NCI-H187 (cell line): ENCODE measurements around the gene MEF2C.

ENCODE experiments used
- DNase-seq, 2 experiments: peaks; one replicate each; lab custom pipeline; 2025; lab: John Stamatoyannopoulos, UW

The MEF2C gene

DNA sequence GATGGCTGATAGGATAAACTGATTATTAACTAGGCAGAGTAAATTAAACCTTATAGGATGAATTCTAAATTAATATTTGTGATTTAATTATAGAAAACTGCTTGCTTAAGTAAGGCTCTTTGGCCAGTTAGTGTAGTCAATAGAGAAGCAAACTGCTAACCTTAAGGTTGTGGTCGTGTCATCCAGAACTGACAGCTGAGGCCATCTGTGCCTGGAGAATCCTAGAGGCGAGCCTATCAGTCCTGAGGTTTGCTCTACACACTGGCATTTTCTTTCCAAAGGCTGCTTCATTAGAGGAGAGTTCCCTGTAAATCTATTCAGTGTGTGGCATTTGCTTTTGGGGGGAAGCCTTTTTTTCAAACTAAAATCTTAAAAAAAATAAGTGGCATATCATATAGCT, 169.2 kb downstream of the MEF2C start:
- DNase-seq: no peak

DNA sequence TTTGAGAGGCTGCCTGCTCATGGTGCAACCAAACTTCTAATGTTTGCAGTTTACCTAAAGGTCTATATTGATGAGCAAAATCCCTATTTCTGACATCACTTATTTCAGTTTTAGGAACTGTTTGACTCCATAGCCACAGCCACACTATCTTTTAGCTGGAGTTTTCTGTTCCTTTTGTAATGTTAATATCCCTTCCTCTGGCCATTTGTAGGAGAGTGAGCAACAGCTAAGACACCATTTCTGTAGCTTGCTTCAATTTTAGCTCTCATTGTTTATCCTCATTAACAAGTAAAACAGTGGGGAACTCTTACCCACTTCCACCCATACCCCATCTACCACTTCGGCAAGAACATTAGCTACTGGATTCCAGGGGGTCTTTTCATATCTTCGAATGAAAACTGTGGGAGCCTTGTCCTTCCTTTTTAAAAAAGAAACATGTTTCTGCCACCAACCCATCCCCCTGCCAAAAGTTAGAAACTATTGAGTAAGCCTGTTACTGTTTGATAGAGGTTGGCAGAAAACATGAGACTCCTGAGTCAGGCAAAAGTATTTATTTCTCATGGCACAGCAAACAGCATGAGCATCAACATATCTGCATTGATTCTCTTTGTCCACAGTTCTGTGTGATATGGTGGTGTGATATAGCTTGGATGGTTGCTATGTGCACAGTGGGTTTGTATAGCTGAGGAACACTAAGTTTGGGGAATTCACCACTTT, 174.1 kb downstream of the MEF2C start:
- no peak for DNase-seq

DNA sequence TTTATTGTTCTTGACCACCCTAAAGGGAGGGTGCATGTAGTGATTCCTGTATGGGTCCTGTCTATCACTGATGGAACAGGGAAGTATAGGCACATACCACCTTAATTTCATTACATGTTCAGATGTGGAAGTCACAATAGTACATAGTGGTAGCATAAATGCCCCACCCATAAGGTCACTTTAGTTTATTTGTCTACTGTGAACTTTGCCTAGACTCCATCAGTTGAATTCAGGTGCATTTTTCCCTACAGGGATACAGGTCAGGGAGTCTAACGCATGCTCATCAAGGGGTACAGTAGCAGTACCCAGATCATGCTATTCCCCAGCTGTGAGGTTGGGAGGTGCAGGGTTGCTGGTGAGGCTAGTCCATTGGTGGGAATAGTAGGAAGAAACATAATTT, 175.0 kb downstream of the MEF2C start:
- no peak for DNase-seq

DNA sequence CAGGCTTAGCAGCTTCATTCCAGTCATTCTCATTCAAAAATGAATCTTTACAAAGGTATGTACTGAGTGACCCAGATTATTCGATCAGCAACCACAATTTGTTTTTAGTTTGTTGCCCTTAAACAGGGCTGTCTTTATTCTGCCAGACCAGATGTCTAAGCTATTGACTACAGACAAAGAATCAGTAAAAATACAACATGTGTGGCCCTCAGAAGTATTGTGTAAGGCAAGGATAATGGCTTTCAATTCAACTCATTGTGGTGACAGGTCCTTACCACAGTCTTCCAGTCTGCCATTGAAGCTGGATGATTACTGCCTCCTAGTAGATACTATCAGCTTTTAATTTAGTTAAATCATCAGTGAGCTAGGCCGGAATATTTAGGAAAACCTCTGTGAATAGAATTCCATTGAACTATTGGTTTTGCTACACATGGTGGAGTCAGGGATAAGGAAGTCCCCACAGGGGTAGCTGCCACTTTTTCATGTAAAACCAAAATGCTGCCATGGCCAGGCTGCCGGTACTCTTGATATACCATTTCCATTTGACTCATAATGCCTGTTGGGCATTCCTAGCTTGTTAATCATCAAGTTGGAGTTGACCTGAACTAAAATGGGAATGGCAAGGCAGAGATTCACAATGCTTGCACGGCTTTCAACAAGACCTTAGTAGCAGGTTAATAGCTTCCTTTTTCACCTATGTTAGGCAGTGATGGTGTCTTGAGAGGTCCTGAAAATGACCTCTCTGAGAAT, 175.6 kb downstream of the MEF2C start:
- no peak for DNase-seq

DNA sequence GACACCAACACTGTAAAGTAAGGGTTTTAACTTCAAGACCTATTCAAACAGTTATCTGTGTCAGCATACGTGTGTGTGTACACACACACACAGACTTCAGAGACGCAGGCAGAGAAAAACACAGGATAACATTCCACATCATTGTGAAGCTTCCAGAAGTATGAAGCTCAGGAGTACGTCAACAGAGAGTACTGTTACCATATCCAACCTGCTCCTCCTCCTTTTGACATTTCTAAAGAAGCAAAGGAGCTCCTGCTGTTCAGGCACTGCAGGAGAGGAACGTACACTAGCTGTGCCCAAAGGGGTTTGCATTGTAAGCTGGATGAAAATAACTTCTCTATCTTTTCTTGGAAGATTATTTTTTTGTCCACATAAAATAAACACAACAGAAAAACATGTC, 180.7 kb downstream of the MEF2C start:
- DNase-seq: no peak

DNA sequence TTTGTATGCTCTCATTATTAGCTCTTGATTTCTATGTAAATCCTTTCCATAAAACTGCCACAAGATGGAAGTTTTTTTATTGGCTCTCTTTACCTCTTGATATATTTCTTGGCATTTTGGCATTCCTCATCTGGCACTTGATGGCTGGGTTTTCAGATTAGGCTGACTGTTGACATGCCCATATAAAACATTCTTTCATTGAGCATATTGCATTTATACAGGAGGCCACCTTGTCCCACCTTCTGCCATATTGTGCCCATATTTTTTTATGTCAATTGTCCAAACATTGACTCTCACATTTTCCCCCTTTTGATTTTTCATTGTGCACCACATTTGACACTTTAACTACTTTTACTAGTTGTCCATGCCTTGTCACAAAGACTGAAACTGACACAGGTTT, 182.9 kb downstream of the MEF2C start:
- DNase-seq: no peak

DNA sequence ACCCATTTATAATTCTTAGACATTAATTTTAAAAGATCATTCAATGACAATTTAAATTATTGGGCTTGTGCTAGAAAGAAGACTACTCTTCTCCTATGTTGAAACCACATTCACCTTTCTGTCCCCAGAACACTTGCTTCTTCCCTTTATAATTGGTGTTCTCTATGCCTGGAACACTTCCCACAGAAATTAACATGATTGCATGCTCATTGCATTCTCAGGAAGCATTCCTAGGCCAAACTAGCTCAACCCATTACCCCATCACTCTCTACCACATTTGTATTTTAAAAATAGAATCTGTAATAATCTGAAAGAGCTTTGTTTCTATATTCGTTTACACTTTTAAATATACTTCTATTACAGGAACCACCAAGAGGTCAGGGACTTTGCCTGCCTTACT, 184.7 kb downstream of the MEF2C start:
- no peak for DNase-seq

DNA sequence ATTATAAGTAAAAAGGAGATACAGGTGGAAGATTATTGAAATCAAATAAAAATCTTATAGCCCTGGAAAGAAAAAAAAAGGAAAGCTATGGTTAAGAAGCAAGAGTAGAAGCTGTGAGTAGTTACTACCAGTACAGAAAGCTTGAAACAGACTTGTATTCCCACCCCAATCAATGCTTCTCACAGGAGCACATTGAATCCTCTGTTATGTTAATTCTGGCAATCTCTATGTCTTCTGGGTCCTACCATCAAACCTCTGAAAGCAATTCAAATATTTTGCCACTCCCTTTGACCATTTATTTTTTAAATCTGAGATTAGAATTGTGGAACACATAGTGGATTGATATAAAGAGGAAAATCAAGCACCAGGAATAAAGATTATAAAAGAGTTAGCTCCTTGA, 186.5 kb downstream of the MEF2C start:
- no peak for DNase-seq

DNA sequence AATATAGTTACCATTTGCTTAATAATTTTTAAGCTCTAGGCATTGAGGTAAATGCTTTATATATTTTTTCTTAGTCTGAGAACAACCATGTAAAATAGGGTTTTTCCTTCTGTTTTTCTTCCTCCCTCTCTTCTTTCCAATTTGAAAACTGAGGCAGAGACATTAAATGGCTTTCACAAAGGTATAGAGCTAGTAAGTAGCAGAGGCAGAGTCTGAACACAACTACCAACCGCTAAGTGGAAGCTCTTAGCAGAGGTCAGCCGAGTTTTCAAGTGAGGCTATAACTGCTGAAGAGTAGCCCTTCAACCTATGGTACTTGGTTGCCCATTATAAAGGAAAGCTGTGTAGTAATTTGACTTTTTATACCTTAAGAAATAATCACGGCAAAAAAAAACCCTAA, 187.1 kb downstream of the MEF2C start:
- no peak for DNase-seq

DNA sequence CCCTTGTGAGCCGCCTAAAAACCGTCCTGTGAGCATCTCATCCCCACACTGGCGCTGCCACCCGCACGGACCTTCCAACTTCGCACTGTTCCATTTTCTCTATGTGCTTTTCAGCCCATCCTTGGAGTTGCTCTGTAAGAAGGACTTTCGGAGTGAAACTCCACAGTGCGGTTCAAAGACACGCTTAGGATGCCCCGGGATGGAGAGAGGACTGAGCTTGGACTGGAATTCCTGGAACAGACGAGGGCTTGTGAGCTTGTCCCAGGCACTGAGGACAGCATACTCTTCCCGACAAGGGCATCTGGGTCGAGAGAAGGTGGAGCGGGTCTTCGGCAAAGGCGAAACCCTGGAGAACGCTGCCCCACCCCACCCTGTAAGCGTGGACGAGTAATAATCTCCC, 187.8 kb downstream of the MEF2C start:
- DNase-seq: no peak

DNA sequence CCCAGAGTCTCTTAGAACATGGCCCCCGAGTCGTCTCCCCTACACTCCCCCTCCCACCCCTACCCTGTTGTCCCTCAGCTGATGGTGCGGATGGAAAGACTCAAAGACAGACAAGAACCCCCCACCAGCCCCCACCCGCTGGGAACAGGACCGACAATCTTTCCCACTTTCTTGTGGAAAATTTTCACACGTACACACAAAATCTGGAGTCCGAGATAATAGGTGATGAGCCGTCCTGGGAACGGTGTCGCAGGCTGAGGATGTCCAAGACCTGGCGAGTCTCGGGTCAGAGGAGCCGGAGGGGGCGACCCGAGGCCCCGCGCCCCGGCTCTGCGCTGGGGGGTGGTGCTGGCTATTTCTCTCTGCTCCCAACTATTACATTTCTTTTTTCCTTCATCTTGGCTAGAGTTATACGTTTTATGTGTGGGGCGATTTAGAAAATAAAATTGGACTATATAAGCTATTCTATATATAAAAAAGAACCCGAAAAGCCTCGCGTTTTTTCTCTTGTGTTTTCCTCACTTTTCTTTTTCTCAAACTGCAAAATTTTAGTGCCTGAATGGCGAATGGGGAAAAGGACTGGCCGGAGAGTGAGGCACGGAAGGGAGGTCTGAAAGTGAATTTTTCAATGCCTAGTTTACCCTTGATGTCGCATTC, 188.8 kb downstream of the MEF2C start:
- no peak for DNase-seq

DNA sequence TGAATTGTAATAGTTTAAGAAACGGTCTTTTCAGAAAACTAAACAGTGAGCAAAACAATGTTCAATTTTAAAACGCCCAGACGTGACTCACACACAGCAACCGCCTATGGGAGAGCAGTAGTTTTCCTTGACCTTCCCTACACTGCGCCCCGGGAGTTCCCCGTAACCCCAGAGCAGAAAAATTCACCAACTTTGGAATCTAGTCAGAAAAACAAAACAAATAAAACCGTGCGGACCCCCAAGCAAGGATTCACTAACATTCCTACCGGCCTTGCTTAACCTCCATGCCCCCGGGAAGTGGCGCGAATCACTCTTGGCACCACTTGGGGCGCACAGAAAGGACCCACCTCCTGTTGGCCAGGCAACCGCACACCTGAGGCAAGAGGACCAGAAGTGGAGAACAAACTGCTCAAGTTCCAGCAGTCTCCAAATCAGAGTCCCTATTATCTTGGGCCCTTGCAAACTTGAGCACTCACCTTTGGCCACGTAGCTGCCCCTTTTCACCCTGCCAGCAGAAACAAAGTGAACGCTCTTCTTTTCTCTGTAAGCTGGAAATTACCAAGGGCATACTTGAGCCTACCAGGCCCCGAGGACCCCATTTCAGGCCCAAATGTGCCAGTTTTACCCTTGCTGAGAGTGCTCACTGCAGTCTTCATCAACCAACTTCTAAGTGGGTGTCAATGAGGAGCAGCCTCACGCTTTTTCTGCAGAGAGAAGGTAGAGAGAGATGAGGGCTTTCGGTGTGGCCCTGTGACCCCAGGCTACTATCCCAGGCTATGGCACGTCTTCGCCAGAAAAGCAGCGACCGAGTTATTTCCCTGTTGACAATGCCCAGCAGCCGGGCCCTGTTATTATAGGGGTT, 189.7 kb downstream of the MEF2C start:
- DNase-seq: no peak

DNA sequence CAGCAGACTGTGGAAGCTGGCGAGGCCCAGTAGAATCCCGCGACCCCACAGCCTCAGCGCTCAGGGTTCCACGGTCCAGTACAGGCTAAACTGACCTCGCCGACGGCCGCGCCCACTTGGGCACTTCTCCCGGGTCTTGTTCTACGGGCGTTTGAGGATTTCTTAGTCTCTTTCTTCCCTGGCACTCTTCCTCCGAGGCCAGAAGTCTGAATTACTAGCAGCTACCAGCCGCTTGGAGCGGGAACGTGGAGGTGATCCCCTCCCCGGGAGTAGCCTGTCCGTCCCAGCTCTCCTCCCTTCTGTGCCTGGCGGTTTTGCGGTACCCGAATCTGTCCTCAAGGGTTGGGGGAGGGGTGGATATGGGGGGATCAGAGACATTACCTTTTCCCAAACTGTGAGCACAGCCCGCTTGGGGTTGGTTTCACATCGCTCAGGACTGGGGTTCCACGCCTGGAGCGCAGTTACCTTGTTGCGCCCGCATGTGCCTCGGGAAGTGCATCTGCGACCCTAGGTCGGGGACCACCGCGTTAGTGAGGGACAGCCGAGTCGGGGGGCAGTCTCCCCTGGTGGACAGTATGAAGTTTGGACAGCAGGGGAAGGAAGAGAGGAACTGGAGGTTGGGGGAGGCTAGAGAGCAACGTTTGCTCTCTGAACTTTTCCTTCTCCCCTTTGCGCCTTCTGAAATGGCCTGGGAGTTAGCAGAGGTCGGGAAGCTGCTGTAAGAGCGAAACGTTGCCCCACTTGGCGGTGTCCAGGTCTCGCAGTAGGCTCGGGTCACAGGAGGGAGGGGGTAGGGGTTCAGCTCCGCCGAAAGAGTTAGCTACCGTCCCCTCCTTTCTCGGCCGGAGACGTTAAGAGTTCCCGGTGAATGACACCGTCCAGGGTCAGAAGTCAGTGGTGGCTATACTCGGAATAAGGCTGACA, 190.8 kb downstream of the MEF2C start:
- DNase-seq: no peak

DNA sequence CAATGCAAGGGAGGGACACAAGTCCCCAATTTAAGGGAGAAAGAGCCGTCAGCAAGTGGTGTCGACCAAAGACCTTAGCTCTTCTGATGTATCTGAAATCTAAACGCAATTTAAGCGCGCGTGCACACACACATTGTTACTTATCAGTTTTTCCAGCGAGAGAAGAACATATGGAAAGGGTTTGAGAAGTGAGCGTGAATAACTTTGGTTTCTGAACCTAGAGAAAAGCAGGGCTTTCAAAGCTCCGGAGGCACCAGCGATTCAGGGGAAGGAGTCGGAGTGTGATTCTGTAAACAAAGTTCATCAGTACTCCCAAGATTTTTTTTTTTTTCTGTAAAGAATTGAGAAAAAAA, 191.8 kb downstream of the MEF2C start:
- no peak for DNase-seq

DNA sequence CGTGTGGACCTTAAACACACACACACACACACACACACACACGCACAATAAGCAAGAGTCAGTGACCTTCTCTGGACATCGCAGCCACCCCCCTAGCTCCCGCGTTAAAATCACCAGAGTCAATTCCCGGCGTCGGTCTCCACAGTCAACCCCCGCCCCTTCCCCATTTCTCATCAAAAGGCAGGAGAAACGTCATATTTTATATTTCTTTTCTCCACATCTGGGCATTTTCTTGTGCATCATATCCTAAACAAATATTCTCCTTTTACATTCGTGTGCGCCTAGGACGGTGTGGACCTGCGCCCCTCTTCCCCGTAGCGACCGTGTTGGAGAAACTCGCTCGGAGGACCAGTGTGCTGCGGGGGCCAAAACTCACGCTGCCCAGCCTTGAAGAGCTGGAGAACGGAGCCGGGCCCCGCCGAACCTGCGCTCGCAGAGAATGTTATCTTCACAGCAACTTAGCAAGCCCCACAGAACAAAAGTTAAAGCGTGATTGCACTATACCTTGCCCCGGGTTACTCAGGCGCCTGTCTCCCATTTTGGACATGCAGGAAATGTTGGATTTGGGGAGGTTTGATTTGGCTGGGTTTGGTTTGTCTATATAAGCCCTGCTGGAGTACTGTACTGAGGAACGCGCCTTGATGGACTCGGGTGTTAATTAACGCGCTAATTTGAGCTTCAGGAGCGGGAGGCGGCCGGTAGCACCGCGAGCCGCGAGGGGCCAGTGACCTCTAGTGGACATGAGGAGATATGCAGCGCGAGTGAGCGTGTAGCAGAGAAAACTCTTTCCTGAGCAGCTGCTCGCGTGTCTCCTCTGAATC, 192.4 kb downstream of the MEF2C start:
- DNase-seq: peak; percentile 34 to 59

DNA sequence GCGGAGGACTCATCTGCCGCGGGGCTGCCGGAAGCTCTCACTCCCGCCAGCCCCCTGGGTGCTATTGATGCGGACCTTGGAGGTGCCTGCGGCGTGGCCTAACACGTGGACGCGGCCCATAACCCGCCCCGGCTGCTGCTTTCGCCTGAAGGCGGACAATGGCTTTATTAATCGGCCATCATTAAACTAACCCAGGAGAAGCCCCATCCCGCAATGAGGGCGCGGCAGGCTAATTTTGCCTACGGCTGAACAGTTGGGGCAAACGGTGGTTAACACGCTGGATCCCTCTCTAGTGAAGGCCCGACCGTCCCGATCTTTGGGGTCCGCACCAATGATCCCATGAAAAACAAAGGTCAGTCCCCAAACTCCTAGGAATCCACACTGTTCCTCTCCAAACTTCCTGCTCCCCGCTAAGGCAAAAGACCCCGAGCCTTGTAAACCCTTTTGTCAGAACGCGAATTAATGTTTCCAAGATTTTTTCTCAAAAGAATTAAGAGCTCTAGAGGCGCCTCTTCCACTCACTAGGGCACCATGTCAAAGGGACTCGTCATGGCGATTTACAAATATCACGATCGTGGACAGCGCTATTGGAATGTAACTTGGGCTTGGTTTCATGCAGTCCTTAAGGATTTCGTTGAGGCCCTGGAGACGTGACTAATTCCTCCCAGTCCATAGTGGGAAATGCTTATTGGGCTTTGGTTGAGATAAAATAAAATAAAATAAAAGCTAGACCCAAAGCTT, 193.1 kb downstream of the MEF2C start:
- no peak for DNase-seq

DNA sequence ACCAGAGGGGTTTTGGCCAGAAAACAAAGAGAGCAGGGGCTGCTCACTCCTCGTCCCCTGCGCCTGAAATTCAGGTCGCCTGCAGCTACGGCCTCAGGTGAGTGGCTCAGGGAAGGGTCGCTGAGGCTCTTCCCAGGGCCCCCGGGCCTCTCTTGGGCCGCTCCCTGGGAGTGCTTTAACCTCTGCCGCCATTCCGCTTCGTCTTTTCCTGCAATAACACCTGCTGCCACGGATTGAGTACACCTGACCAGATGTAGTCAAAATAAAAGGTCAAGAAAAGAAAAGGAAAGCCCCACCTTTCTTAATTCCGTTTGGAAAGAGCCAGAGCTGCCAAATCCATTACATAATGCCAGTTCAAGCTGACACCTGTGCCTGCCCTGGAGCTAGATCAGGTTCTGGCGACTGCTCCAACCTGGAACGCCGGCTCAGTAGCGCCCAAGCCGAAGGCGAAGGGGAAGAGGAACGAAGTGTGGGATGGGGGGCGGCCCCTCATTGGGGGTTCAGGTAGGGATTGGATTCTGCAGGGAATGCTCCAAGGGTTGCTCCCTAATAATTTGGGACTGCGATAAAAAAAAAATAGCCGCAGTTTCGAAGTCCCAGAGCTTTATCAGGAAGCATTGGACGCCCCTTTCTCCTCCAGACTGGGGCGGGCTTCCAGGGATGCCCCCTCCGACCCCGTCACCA, 193.9 kb downstream of the MEF2C start:
- DNase-seq: no peak

DNA sequence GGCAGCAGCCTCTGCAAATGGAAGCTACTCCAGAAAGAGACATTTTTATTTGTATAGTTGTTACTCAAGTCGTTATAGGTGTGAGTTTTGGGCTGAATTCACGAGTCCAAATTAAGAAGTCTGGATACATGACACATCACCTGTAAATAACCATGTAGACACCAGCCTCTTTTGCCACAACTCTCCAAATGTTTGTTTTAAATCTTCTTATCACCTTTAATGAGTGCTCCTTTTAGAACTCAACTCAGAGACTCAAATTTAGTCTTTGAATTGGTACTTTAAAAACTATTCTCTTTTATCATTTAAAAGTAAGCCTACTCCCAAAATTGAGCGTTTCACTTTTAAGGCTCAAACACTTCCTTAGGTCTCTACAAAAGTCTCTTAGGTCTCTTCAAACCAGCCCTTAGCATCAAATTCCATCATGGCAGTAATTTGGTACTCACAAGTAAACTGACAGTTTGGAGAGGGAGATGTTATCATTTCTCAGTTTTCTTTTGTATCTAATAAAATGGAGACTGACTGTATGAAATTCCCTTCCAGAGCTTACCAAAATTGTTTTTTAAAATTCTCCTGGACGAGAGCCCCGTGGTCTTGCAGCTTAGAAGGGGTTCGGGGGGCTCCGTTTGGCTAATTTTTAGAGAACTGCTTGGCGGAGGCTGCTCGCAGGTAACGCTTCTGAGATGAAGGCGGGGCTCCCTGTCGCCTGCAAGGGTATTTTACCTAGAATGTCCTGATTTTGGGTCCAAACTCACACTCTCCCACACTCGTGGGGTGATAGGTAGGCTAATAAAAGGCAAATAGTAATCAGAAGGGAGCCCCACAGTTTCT, 194.6 kb downstream of the MEF2C start:
- DNase-seq: no peak
